Cardiac fibroblast (primary cell): ENCODE data around the gene TREM1.

ENCODE experiments used
- DNase-seq, 2 donors: peaks; one replicate each; pipeline versions ENCODE4 v3.0.0 to v3.0.0-alpha.2; 2010; ENCODE audit warnings: low read depth in 2 of 2
- H3K4me3 ChIP-seq, 2 donors: replicated peaks in 1 of 2; 1 replicate in 1 of 2; 2 replicates in 1 of 2; pipeline ENCODE4 v1.5.1; 2011; ENCODE audit warnings: low read depth in 2 of 2, low read length in 2 of 2, mild to moderate bottlenecking in 2 of 2, moderate library complexity in 1 of 2
- TF ChIP-seq, protein P1 (sequence below): IDR thresholded peaks from one replicate; pipeline ENCODE4 v1.5.1; 2011; ENCODE audit warnings: low read depth, mild to moderate bottlenecking, low read length, inconsistent platforms

The TREM1 gene

DNA sequence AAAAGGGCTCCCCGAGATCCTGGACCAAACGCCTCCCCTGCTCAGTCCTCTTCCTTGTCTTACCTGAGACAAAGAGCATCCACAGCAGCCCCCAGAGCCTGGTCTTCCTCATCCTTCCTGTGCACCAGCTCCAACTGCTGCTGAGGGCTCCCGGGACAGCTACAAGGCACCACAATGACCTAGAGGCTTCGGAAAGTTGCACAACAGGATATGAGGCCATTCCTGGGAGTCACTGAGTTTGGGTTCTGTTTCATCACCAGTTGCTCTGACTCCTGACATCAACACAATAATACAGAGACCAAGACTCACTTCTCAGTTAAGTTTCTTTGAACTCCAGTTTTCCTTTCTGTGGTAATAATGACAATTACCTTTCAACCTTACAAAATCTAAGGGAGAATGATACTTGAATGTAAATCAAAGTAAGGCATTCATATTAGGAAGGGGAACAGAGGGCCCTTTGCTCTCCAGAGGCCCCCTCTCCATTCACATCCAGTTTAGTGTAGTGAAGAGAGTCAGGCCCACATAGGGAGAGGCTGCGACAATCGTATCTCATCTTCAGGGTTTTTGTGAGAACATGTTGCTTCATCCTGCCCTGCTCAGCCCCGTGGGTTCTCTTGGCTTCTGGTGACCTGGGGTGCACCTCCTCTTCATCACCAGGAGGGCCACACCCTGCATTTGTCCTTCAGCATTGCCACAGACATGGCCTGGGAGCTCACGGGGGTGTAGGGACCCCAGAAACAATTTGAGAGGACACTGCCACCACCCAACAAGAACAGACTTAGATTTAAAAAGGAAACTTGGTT lies at the start of gene TREM1:
Gene TREM1, minus strand, starts transcription at position 139 of the 803 bp plus-strand sequence. Its CDS starts 27 bp downstream, at position 112.
- TF ChIP-seq, protein P1, sequence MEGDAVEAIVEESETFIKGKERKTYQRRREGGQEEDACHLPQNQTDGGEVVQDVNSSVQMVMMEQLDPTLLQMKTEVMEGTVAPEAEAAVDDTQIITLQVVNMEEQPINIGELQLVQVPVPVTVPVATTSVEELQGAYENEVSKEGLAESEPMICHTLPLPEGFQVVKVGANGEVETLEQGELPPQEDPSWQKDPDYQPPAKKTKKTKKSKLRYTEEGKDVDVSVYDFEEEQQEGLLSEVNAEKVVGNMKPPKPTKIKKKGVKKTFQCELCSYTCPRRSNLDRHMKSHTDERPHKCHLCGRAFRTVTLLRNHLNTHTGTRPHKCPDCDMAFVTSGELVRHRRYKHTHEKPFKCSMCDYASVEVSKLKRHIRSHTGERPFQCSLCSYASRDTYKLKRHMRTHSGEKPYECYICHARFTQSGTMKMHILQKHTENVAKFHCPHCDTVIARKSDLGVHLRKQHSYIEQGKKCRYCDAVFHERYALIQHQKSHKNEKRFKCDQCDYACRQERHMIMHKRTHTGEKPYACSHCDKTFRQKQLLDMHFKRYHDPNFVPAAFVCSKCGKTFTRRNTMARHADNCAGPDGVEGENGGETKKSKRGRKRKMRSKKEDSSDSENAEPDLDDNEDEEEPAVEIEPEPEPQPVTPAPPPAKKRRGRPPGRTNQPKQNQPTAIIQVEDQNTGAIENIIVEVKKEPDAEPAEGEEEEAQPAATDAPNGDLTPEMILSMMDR = no peak
- peak; percentile 84 to 96 for DNase-seq
- no peak within 1 kb of the TSS for H3K4me3 ChIP-seq

DNA sequence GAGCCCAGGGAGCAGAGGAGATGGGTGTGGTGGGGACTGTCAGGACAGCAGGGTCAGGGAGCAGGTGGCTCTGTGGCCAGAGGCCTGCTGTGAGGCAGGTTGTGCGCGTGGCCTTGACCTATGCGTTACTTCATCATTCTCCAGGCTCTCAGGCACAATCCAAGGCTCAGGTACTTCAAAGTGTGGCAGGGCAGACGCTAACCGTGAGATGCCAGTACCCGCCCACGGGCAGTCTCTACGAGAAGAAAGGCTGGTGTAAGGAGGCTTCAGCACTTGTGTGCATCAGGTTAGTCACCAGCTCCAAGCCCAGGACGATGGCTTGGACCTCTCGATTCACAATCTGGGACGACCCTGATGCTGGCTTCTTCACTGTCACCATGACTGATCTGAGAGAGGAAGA lies 49.5 kb upstream of the TREM1 start:
- DNase-seq = no peak
- no peak overlapping the region for H3K4me3 ChIP-seq
- TF ChIP-seq, protein P1 = no peak

DNA sequence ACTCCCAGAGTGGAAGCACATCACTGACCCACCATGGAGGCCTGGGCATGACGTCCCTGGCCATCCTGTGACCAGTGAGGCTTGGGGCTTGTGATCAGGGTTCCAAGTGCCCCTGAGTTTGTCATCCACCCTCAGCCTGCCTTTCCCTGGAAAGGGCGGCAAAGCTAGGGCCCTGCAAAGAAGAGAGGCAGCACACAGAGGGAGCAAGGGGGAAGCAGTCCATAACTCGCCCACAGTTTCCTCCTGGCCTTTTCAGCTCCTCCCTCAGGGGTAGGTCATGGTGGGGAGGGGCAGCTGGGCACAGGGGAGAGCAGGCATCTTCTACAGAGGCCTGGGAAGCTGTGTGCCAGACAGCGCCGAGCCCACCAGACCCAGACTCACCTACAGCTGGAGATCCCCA lies 48.8 kb upstream of the TREM1 start, which contains the start of gene NCR2:
Gene NCR2, plus strand, starts transcription at position 313 of the 400 bp plus-strand sequence. CDS start 269 bp downstream, outside the sequence.
- no peak within 1 kb of the TSS for H3K4me3 ChIP-seq
- TF ChIP-seq, protein P1 = no peak
- DNase-seq = no peak

DNA sequence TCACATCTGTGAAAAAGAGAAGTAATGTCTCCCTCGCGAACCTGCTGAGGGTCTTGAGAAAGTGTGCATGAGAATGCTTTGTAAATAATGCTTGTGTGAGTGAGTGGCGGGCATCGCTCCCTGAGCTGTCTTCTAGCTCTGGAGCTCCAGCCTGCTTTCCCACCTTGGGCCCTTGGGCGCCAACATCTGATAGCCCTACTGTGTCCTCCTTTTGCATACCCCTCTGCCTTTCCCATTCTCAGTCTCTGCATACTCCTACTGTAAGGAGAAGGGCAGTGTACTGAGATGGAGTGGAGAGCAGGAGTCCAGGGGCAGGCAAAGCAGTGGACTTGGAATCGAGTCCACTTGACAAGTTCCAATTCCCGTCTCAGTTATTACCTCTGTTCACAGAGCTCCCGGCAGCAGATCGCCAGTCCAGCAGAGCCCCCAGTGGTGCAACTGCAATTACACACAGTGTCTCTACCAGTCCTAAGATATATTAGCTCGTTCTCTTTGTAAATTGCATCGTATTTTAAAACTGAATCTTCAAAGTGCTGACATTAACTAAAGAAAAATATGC lies 48.1 kb upstream of the TREM1 start:
- no peak overlapping the region for H3K4me3 ChIP-seq
- no peak for DNase-seq
- TF ChIP-seq, protein P1 = peak; percentile 22

DNA sequence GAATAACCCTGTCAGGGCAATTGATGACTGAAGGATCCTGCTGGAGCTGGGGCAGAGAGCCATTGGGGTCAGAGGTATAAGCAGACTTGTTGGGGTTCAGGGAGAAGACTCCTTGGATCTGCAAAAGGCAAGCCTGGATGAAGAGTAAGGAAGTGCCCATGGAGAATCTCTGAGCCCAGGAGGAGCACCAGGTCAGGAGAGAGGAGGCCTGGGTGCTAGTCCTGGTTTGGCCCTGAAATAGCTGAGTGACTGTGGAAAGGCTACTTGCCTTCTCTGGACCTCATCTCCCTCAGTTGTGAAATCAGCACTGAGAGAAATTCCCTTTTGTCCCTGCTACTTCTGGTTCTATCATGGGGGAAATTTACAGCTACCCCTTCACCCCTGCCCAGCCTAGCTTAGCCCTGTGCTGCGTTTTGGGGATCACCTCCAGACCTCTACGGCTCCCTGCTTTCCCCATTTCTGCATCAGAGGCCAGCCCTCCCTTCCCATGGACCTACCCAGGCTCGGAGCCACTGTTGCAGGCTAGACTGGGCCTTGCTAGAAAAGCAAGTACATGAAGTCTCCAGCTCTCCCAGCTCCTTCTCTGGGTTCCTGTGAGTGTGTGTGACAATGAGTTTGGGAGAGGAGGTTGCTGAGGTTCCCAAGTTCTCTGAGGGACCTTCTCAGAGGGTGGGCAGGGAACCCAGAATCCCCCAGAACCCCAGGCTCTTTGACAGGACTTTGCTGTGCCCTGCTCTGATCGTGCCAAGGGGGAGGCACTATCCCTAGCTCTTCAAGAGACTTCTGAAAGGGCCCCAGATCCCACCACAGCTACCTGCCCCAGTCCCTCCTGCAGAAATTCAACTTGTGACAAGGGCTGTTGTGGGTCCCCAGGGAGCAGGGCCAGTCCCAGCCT lies 46.6 kb upstream of the TREM1 start:
- no peak overlapping the region for H3K4me3 ChIP-seq
- no peak for DNase-seq
- TF ChIP-seq, protein P1 = no peak

DNA sequence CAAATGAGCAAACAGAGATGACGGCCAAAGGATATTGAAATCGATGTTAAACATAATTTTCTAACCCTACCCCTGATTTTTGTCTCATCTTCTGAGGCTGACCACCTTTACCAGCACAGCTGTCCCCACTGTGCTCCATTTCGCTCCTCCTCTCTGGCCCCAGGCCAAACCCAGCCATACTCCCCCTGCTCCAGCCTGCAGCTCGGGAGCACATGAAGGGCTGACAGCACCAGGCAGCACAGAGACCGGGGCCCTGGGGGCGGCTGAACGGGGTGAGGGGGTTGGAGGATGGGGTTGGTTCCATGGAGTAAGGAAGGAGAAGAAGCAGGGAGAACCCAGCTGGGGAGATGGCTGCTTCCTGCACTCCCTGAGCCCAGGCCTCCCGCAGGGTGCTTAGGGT lies 45.8 kb upstream of the TREM1 start:
- no peak overlapping the region for H3K4me3 ChIP-seq
- TF ChIP-seq, protein P1 = no peak
- DNase-seq = no peak
